Mononuclear cell (primary cell): ENCODE data around the gene SNRNP70. TPM values are rescaled to one million over a fixed set of nuclear protein-coding genes. Genes with fewer than 3 reads are reported as not detected.
"Not testable (repeated sequence)": the region's sequence is repeated elsewhere in the genome, so short reads cannot be mapped to it uniquely, and the experiment has no call there.

Source experiments
- H3K27me3 ChIP-seq: 2 replicates; pipeline ENCODE4 v1.6.0; 2011; ENCODE audit warnings: low read length, control low read depth; ENCODE audit not compliant: insufficient read depth
- H3K4me1 ChIP-seq: 2 replicates; pipeline ENCODE4 v1.5.1; 2011; ENCODE audit warnings: mild to moderate bottlenecking, low read length, control low read depth; ENCODE audit not compliant: insufficient read depth
- H3K4me3 ChIP-seq: 2 replicates; pipeline ENCODE4 v1.5.1; 2011; ENCODE audit warnings: mild to moderate bottlenecking, low read length, moderate library complexity
- H3K9me3 ChIP-seq: 2 replicates; pipeline ENCODE4 v1.5.1; 2011; ENCODE audit warnings: low read depth, mild to moderate bottlenecking, control low read depth, low read length
- total RNA-seq: library from RNA; depleted of rRNA; stranded (reverse); fragments of >200 nt; gene quantifications from one replicate; pipeline ENCODE4 v1.2.3, GENCODE V29; 2012

SNRNP70 gene
- total RNA-seq, 1 donor = 136 TPM

- Histone ChIP-seq H3K4me3 (no peak within 1 kb of the TSS), H3K27me3 (peaks cover 36% of the 10 kb centered on the region), H3K9me3 (no peaks in the 10 kb centered on the region), H3K4me1 (peaks cover 22% of the 10 kb centered on the region)
These were observed 27.5 kb upstream of the SNRNP70 start, which contains the start of gene CGB7 for GRCh38 chr19:49057636-49058234. Gene CGB7, minus strand, starts transcription at chr19:49057749. Its CDS starts 2,374 bp downstream, at chr19:49055375.

DNA sequence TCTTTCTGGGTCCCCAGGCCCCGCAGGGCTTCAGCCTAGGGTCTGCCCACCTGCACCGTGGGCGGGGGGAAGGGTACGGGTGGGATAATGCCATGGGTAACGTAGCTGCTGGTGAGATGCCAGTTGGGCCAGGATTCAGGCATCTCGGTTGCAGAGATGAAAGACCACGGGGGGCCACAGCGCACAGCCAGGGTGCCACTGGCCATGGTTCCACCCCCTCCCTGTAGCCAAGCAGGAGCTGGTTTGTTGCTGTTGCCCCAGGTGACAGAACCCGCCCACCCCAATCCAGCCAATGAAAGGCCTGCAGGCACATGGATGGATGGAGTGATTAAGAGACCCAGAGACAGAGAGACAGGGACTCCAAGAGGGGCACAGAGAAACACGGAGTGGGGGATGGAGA lies 26.7 kb upstream of the SNRNP70 start:
- Histone ChIP-seq H3K4me1 (peaks cover 22% of the 10 kb centered on the region), H3K4me3 (no peak overlapping the region), H3K9me3 (no peaks in the 10 kb centered on the region), H3K27me3 (peaks cover 36% of the 10 kb centered on the region)

- Histone ChIP-seq H3K9me3 (no peaks in the 10 kb centered on the region), H3K4me1 (peaks cover 22% of the 10 kb centered on the region), H3K4me3 (no peak overlapping the region), H3K27me3 (peaks cover 38% of the 10 kb centered on the region)
These were observed 26.2 kb upstream of the SNRNP70 start for GRCh38 chr19:49059053-49059452.

DNA sequence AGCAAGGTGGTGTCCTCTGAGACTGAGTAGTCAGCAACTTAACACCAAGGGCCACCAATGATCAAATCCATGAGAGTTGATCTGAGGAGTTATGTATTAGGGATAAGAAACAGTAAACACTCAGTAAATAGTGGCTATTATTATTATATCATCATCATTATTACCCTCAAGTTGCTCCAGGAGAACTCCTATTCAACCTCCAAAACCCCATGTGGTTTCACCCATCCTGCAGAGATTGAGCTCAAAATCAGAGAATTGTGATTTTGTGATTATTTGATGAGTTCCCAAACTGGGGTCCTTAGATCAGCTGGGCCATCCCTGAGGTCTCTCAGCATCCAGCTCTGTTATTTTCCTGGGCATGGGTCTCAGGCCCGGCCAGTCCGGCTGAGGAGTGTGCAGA lies 24.3 kb upstream of the SNRNP70 start:
- Histone ChIP-seq H3K4me1 (peaks cover 19% of the 10 kb centered on the region), H3K9me3 (no peaks in the 10 kb centered on the region), H3K27me3 (peaks cover 38% of the 10 kb centered on the region), H3K4me3 (no peak overlapping the region)

DNA sequence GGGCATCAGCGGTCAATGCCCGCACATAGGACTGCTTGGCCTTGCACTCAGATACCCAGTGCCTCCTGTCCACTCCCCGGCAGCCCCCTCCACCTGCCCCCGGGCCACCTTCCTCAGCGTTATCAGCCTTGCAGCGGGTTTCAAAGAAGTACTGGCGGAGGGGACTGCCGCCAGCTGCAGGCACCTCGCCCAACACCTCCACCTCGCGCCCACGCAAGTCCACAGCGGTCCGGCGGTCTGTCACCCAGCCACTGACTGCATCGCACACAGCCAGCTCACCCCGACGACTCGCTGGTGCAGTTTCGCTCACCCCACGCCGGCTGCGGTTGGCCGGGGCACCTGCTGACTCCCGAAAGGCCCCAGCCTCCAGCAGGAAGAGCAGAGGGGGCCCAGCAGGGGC lies 23.8 kb upstream of the SNRNP70 start:
- peaks cover 38% of the 10 kb centered on the region for H3K27me3 ChIP-seq
- peaks cover 15% of the 10 kb centered on the region for H3K4me1 ChIP-seq
- H3K4me3 ChIP-seq = no peak overlapping the region
- no peaks in the 10 kb centered on the region for H3K9me3 ChIP-seq

GRCh38 chr19:49064029-49064629 lies 21.1 kb upstream of the SNRNP70 start:
- no peaks in the 10 kb centered on the region for H3K4me1 ChIP-seq
- H3K4me3 ChIP-seq = no peak overlapping the region
- no peaks in the 10 kb centered on the region for H3K9me3 ChIP-seq
- H3K27me3 ChIP-seq = peaks cover 31% of the 10 kb centered on the region

- no peak within 1 kb of the TSS for H3K4me3 ChIP-seq
- no peaks in the 10 kb centered on the region for H3K9me3 ChIP-seq
- peaks cover 32% of the 10 kb centered on the region for H3K27me3 ChIP-seq
- no peaks in the 10 kb centered on the region for H3K4me1 ChIP-seq
These were observed 20.3 kb upstream of the SNRNP70 start, which contains the start of gene NTF4 for GRCh38 chr19:49064768-49065611. Gene NTF4, minus strand, starts transcription at chr19:49064818. Its CDS starts 2,821 bp downstream, at chr19:49061997.

- Histone ChIP-seq H3K4me3 (no peak overlapping the region), H3K27me3 (peaks cover 29% of the 10 kb centered on the region), H3K4me1 (no peaks in the 10 kb centered on the region), H3K9me3 (no peaks in the 10 kb centered on the region)
These were observed 19.2 kb upstream of the SNRNP70 start for GRCh38 chr19:49065905-49066512.

GRCh38 chr19:49067554-49067953 lies 17.7 kb upstream of the SNRNP70 start:
- Histone ChIP-seq H3K27me3 (peaks cover 30% of the 10 kb centered on the region), H3K9me3 (no peaks in the 10 kb centered on the region), H3K4me3 (no peak overlapping the region), H3K4me1 (no peaks in the 10 kb centered on the region)

DNA sequence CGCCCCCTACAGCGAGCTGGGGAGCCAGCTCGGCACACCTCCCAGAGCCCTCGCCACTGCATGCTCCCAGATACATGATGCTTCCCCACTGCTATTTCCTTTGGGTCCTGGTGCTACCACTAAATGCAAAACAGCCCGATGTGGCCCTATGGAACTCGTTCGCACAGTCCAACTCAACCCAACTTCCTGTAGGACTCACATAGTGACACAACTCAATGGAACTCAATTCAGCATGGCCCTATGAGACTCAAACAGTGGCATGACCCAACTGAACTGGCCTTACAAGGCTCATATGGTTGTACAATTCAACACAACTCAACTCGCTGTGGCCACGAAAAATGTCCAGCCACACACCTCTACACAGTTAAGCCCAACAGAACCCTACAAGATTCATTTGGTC lies 16.2 kb upstream of the SNRNP70 start:
- Histone ChIP-seq H3K9me3 (no peaks in the 10 kb centered on the region), H3K27me3 (peaks cover 42% of the 10 kb centered on the region), H3K4me3 (no peak overlapping the region), H3K4me1 (no peaks in the 10 kb centered on the region)

DNA sequence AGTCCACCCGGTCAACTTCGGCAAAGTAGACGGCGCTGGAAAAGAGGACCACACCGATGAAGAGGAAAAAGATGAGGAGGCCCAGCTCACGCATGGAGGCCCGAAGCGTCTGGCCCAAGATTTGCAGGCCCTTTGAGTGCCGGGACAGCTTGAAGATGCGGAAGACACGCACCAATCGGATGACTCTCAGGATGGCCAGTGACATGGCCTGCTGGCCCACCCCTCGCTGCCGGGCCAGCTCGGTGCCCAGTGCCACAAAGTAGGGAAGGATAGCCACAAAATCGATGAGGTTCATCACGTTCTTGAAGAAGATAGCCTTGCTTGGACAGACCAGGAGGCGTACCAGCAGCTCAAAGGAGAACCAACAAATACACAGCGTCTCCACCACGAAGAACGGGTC lies 14.8 kb upstream of the SNRNP70 start:
- no peak overlapping the region for H3K4me3 ChIP-seq
- H3K27me3 ChIP-seq = peaks cover 40% of the 10 kb centered on the region
- no peaks in the 10 kb centered on the region for H3K9me3 ChIP-seq
- H3K4me1 ChIP-seq = no peaks in the 10 kb centered on the region

GRCh38 chr19:49071860-49072547 lies 13.2 kb upstream of the SNRNP70 start:
- Histone ChIP-seq H3K27me3 (peaks cover 29% of the 10 kb centered on the region), H3K9me3 (no peaks in the 10 kb centered on the region), H3K4me1 (no peaks in the 10 kb centered on the region), H3K4me3 (no peak overlapping the region)

DNA sequence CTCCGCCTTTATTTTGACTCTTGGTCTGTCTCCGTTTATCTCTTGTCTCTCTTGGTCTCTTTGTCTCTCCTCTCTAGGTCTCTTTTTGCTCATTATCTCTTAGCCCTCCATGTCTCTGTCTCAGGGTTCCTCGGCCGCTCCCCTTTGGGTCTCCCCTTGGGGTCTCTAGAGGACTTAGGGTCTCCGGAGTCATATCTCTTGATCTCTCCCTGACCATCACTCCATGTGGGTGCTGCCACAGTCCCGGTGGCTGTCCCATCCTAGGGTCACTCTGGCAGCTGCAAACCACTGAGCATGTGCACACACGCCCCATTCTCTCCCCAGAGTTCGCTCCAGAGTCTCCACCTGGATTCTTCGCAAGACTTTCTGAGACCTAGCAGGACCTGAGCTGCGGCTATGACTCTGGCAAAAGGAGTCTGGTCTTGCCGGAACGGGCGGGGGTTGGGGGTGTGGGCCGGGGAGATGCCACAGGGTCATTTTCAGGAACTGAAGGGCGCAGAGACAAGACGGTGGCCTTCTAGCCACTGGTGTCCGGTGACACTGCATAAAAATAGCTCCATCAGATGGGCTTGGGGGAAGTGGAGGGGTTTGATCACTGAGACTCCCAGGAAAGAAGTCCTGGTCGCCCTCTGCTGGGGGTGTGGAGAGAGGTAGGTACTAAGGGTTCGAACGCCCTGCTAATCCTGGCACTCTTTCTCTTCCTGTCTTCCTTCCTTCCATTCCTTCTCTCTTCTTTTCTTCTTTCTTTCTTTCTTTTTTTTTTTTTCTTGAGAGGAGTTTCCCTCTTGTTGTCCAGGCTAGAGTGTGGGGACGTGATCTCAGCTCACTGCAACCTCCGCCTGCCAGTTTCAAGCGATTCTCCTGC lies 11.5 kb upstream of the SNRNP70 start:
- no peak overlapping the region for H3K4me3 ChIP-seq
- H3K27me3 ChIP-seq = peaks cover 25% of the 10 kb centered on the region
- H3K4me1 ChIP-seq = no peaks in the 10 kb centered on the region
- no peaks in the 10 kb centered on the region for H3K9me3 ChIP-seq

DNA sequence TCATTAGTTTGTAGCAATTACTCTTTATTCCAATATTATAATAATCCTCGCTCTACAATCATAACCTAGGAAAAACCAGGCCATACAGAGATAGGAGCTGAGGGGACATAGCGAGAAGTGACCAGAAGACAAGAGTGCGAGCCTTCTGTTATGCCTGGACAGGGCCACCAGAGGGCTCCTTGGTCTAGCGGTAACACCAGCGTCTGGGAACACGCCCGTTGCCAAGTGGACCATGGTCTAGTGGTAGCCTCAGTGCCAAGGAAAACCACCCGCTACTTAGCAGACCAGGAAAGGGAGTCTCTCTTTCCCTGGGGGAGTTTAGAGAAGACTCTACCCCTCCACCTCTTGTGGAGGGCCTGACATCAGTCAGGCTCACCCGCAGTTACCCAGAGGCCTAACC lies 10.4 kb upstream of the SNRNP70 start:
- peaks cover 19% of the 10 kb centered on the region for H3K27me3 ChIP-seq
- H3K4me1 ChIP-seq, H3K9me3 ChIP-seq, H3K4me3 ChIP-seq: not testable (repeated sequence)
